Karpas-422 (cell line): Measurements from ENCODE around the gene GZMM. TPM values are rescaled to one million over a fixed set of nuclear protein-coding genes. Genes with fewer than 3 reads are reported as not detected.
A peak's percentile ranks its signal among the peaks of the same experiment; 100 is the strongest.

Source experiments
- DNase-seq: peaks from one replicate; pipeline ENCODE4 v3.0.0-alpha.2; 2015
- H2AFZ ChIP-seq: fragments of 200-600 bp; sonication (generic); 2 replicates; pipeline ENCODE4 v1.6.1; 2014; ENCODE audit warnings: antibody characterized with exemption, low read length, mixed read lengths
- H3K27ac ChIP-seq: fragments of 200-600 bp; sonication (generic); 2 replicates; pipeline ENCODE4 v1.5.1; 2014; ENCODE audit warnings: mild to moderate bottlenecking, low read length, moderate library complexity
- H3K27me3 ChIP-seq: fragments of 200-600 bp; sonication (generic); 2 replicates; pipeline ENCODE4 v1.6.1; 2014; ENCODE audit warnings: low read length, mixed read lengths
- H3K36me3 ChIP-seq: fragments of 200-600 bp; sonication (generic); 2 replicates; pipeline ENCODE4 v1.6.1; 2014; ENCODE audit warnings: low read length, mixed read lengths; ENCODE audit not compliant: insufficient read depth
- H3K4me1 ChIP-seq: fragments of 200-600 bp; sonication (generic); 2 replicates; pipeline ENCODE4 v1.6.1; 2014; ENCODE audit warnings: mild to moderate bottlenecking, low read length, mixed read lengths
- H3K4me2 ChIP-seq: fragments of 200-600 bp; sonication (generic); 2 replicates; pipeline ENCODE4 v1.6.1; 2014; ENCODE audit warnings: low read length, low read depth, mild to moderate bottlenecking; ENCODE audit not compliant: poor library complexity, severe bottlenecking
- H3K4me3 ChIP-seq: fragments of 200-600 bp; sonication (generic); 2 replicates; pipeline ENCODE4 v1.5.1; 2014; ENCODE audit warnings: mild to moderate bottlenecking, antibody characterized with exemption, low read length, mixed read lengths
- H3K79me2 ChIP-seq: fragments of 200-600 bp; sonication (generic); 2 replicates; pipeline ENCODE4 v1.6.1; 2014; ENCODE audit warnings: mild to moderate bottlenecking, low read length, mixed read lengths
- H3K9ac ChIP-seq: fragments of 200-600 bp; sonication (generic); 2 replicates; pipeline ENCODE4 v1.6.0; 2014; ENCODE audit warnings: low read length
- H3K9me2 ChIP-seq: fragments of 200-600 bp; sonication (generic), shearing (Covaris generic); replicated peaks from 2 replicates; pipeline ENCODE4 v1.6.0; 2014; ENCODE audit warnings: mild to moderate bottlenecking, low read length, moderate library complexity; ENCODE audit not compliant: insufficient read depth
- H3K9me3 ChIP-seq: fragments of 300-700, 200-600 bp; sonication (generic); 2 replicates; pipeline ENCODE4 v1.6.1; 2014; ENCODE audit warnings: low read length, mixed read lengths
- H4K20me1 ChIP-seq: fragments of 200-600 bp; sonication (generic); 2 replicates; pipeline ENCODE4 v1.6.1; 2014; ENCODE audit warnings: mild to moderate bottlenecking, antibody characterized with exemption, low read length, low read depth; ENCODE audit not compliant: insufficient read depth
- total RNA-seq: library from RNA; depleted of rRNA; stranded (reverse); fragments of >200 nt; shearing (Covaris generic); gene quantifications from 2 replicates; pipeline ENCODE4 v1.2.3, GENCODE V29; 2014; ENCODE audit warnings: low replicate concordance

The GZMM gene
- total RNA-seq, 1 experiment from 2014 or later = not detected

DNA sequence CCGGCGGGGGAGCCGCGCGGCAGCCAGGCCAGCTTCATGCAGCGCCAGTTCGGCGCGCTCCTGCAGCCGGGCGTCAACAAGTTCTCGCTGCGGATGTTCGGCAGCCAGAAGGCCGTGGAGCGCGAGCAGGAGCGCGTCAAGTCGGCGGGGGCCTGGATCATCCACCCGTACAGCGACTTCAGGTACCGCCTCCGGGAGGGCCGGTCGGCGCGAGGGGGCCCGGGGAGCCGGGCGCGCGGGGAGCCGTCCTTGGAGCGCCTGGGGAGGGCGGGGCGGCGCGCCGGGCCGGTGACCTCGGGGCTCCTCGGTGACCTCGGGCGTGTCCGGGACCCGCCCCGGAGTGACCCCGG lies 46.5 kb downstream of the GZMM start:
- Histone ChIP-seq H3K4me3 (no peak overlapping the region), H3K9me2 (no peaks in the 10 kb centered on the region), H3K79me2 (no peaks in the 10 kb centered on the region), H3K4me2 (no peak overlapping the region), H3K27me3 (no peaks in the 10 kb centered on the region), H3K36me3 (no peaks in the 10 kb centered on the region), H2AFZ (no peak overlapping the region), H3K9me3 (no peaks in the 10 kb centered on the region), H3K4me1 (peaks cover 8% of the 10 kb centered on the region), H3K27ac (no peak overlapping the region), H4K20me1 (no peaks in the 10 kb centered on the region), H3K9ac (no peak overlapping the region)
- no peak for DNase-seq

DNA sequence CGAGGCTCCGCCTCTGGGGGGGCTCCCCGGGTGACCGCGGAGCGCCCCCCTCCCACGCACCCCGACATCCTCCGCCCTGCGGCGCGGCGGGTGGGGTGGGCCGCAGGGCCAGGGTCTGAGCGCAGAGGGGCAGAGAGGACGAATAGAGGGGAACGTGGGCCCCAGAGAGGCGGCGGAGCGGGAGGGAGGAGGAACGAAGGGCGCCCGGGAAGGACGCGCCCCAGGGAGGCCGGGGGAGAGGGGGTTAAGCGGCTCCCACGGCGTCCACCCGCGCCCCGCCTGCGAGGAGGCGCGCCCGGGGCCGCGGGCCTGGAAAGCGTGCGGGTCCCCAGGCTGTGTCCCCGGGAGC lies 46.9 kb downstream of the GZMM start:
- H3K4me3 ChIP-seq = no peak overlapping the region

DNA sequence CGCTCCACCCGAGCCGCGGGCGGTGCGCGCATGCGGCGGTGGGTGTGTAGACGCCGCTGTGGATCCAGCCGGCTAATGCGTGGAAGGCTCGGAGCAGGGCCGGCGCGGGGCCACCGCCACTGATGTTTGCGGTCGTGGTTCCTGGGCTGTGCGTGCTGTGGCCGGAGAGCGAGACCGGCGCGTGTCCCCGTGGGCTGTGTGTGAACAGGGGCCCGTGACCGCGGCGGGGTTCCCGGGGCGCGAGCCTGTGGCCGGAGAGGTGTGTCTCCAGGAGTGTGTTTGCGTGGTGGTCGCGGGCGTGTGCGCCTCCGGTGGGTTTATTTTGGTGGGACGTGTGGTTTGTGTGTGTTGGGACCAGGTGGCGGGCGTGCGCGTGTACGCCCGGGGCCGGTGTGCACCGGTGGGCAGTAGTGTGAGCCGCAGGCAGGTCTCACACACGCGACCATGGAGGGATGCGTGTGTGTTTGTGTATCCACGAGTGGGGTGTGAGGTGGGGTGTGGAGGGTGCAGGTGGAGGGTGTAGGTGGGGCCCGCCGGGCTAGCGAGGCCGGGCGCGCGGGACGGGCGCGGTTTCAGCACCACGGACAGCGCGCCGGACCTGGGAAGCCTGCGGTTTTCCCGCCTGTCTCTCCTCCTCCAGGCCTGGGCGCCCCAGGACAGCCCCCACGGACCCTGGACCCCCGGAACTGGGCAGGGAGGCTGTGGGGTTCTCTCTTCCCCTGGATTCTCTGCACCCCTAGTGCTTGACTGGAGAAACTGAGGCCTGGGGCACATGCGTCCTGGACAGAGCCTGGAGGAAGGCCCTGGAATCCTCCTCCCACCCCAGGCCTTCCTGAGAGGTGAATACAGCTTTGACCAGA lies 47.5 kb downstream of the GZMM start:
- Histone ChIP-seq H3K4me2 (no peak overlapping the region), H3K4me1 (peaks cover 8% of the 10 kb centered on the region), H3K9ac (no peak overlapping the region), H3K27me3 (no peaks in the 10 kb centered on the region), H3K79me2 (no peaks in the 10 kb centered on the region), H4K20me1 (no peaks in the 10 kb centered on the region), H3K9me3 (no peaks in the 10 kb centered on the region), H3K4me3 (no peak overlapping the region), H3K36me3 (no peaks in the 10 kb centered on the region), H2AFZ (no peak overlapping the region), H3K27ac (no peak overlapping the region), H3K9me2 (no peaks in the 10 kb centered on the region)
- DNase-seq = no peak

More for the DNA sequence above, 46.9 kb downstream of the GZMM start:
- no peak overlapping the region for H3K9ac ChIP-seq
- no peak overlapping the region for H3K27ac ChIP-seq
- no peak overlapping the region for H2AFZ ChIP-seq
- no peak overlapping the region for H3K4me2 ChIP-seq
- no peak for DNase-seq
- H3K9me3 ChIP-seq = no peaks in the 10 kb centered on the region
- H4K20me1 ChIP-seq = no peaks in the 10 kb centered on the region
- H3K36me3 ChIP-seq = no peaks in the 10 kb centered on the region
- no peaks in the 10 kb centered on the region for H3K27me3 ChIP-seq
- H3K4me1 ChIP-seq = peaks cover 8% of the 10 kb centered on the region
- H3K9me2 ChIP-seq = no peaks in the 10 kb centered on the region
- no peaks in the 10 kb centered on the region for H3K79me2 ChIP-seq

GRCh38 chr19:592101-592500 lies 48.2 kb downstream of the GZMM start:
- no peaks in the 10 kb centered on the region for H3K9me3 ChIP-seq
- H3K27ac ChIP-seq = no peak overlapping the region
- no peaks in the 10 kb centered on the region for H3K9me2 ChIP-seq
- DNase-seq = no peak
- H3K27me3 ChIP-seq = no peaks in the 10 kb centered on the region
- no peak overlapping the region for H3K9ac ChIP-seq
- peaks cover 8% of the 10 kb centered on the region for H3K4me1 ChIP-seq
- no peak overlapping the region for H3K4me3 ChIP-seq
- H3K79me2 ChIP-seq = no peaks in the 10 kb centered on the region
- no peak overlapping the region for H3K4me2 ChIP-seq
- H3K36me3 ChIP-seq = no peaks in the 10 kb centered on the region
- H4K20me1 ChIP-seq = no peaks in the 10 kb centered on the region
- no peak overlapping the region for H2AFZ ChIP-seq

DNA sequence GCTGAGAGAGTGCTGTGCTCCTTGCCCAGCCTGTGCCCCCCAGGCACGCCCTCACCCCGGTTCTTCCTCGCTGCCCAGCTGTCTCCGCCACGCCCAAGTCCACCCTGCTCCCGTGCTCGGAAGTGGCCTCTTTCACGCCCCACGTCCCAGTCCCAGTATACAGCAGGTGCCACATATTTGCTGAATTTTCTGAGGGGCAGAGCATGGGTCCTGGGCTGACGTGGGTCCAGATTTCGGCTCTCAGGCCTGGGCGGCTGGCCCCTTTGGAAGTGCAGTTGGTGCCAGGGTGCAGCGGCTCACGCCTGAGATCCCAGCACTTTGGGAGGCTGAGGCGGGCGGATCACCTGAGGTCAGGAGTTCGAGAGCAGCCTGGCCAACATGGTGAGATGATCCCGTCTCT lies 49.2 kb downstream of the GZMM start:
- Histone ChIP-seq H2AFZ (no peak overlapping the region), H3K4me3 (no peak overlapping the region), H3K9me3 (no peaks in the 10 kb centered on the region), H3K36me3 (no peaks in the 10 kb centered on the region), H3K9me2 (no peaks in the 10 kb centered on the region), H3K27ac (no peak overlapping the region), H3K27me3 (no peaks in the 10 kb centered on the region), H3K4me2 (no peak overlapping the region), H4K20me1 (no peaks in the 10 kb centered on the region), H3K4me1 (peaks cover 7% of the 10 kb centered on the region), H3K79me2 (no peaks in the 10 kb centered on the region), H3K9ac (no peak overlapping the region)
- no peak for DNase-seq

GRCh38 chr19:593505-593904 lies 49.7 kb downstream of the GZMM start:
- Histone ChIP-seq H3K4me2 (no peak overlapping the region), H3K36me3 (no peaks in the 10 kb centered on the region), H3K4me3 (no peak overlapping the region), H3K4me1 (peaks cover 2% of the 10 kb centered on the region), H4K20me1 (no peaks in the 10 kb centered on the region), H3K27ac (no peak overlapping the region), H2AFZ (no peak overlapping the region), H3K9ac (no peak overlapping the region), H3K79me2 (no peaks in the 10 kb centered on the region), H3K27me3 (no peaks in the 10 kb centered on the region), H3K9me3 (no peaks in the 10 kb centered on the region), H3K9me2 (no peaks in the 10 kb centered on the region)
- DNase-seq = peak; percentile 74

GRCh38 chr19:594265-594870 lies 50.5 kb downstream of the GZMM start:
- no peaks in the 10 kb centered on the region for H3K9me2 ChIP-seq
- no peak overlapping the region for H3K4me3 ChIP-seq
- DNase-seq = no peak
- H3K9ac ChIP-seq = no peak overlapping the region
- no peaks in the 10 kb centered on the region for H4K20me1 ChIP-seq
- no peak overlapping the region for H3K4me2 ChIP-seq
- no peaks in the 10 kb centered on the region for H3K27me3 ChIP-seq
- no peaks in the 10 kb centered on the region for H3K4me1 ChIP-seq
- no peaks in the 10 kb centered on the region for H3K9me3 ChIP-seq
- no peaks in the 10 kb centered on the region for H3K36me3 ChIP-seq
- no peak overlapping the region for H3K27ac ChIP-seq
- no peaks in the 10 kb centered on the region for H3K79me2 ChIP-seq
- H2AFZ ChIP-seq = no peak overlapping the region

- H3K27me3 ChIP-seq = no peaks in the 10 kb centered on the region
These were observed 51.7 kb downstream of the GZMM start for GRCh38 chr19:595326-596262.

More at GRCh38 chr19:595326-596262, 51.7 kb downstream of the GZMM start:
- Histone ChIP-seq H3K27ac (no peak overlapping the region), H2AFZ (no peak overlapping the region), H3K9me3 (no peaks in the 10 kb centered on the region), H3K36me3 (no peaks in the 10 kb centered on the region), H4K20me1 (no peaks in the 10 kb centered on the region), H3K4me2 (no peak overlapping the region), H3K4me3 (no peak overlapping the region), H3K4me1 (no peaks in the 10 kb centered on the region), H3K9ac (no peak overlapping the region), H3K79me2 (no peaks in the 10 kb centered on the region), H3K9me2 (no peaks in the 10 kb centered on the region)
- DNase-seq = no peak
